ENCODE data around the gene SMAD6. TPM values are rescaled to one million over a fixed set of nuclear protein-coding genes. Genes with fewer than 3 reads are reported as not detected.
A peak's percentile ranks its signal among the peaks of the same experiment; 100 is the strongest.

SMAD6 gene
- total and polyA plus RNA-seq, 2 donors (not counting 1 experiment from before 2014, with no cell fraction given) = 0.03 to 0.37 TPM

GRCh38 chr15:66702787-66703539 lies 927 bp downstream of the SMAD6 start:
- ATAC-seq (ENCODE audit: low read depth) (no peak), DNase-seq (peak; percentile 68)
- intact Hi-C loops (cut with micrococcal nuclease) = loop anchor here (5.0 to 10.0 kb wide), 4 partner anchors 86 to 1142 kb away; partner anchors contain the start of gene RNU6-1
- H3K27ac ChIP-seq (ENCODE audit: low read length in 2 of 2) = no peak overlapping the region
- H3K9ac ChIP-seq (ENCODE audit: low read length) = peak overlapping the region; percentile 68
- CTCF ChIA-PET = interaction anchor here (1.0 to 2.8 kb wide), 3 partner anchors 8 to 148 kb away, joined by 3 to 11 read pairs (median 6); no protein-coding TSS in a partner anchor
- Mint-ChIP-seq H3K27me3 (peaks cover 17% of the 10 kb centered on the region), H3K9me3 (ENCODE audit: insufficient read depth) (no peaks in the 10 kb centered on the region), H3K4me1 (peaks cover 19% of the 10 kb centered on the region), H3K4me3 (peak overlapping the region; percentile 94), H3K27ac (no peak overlapping the region)
- peak overlapping the region; percentile 21 to 80 (median 77) for H3K4me3 ChIP-seq (ENCODE audit: control extremely low read depth in 1 of 5, extremely low read depth in 1 of 5, insufficient read depth in 1 of 5, low read depth in 2 of 5, low read length in 4 of 5)
- peaks cover 0 to 40% (median 7%) of the 10 kb centered on the region in 4 experiments for H3K27me3 ChIP-seq (replicated peaks in 1 of 4; ENCODE audit: control extremely low read depth in 1 of 4, control insufficient read depth in 3 of 4, insufficient read depth in 4 of 4, low read length in 3 of 4)
- peak overlapping the region; percentile 99 for H3K4me2 ChIP-seq (replicated peaks; ENCODE audit: low read depth, low read length, poor library complexity, severe bottlenecking)
- peaks cover 17 to 27% of the 10 kb centered on the region in 2 donors for H3K4me1 ChIP-seq (ENCODE audit: control insufficient read depth in 2 of 2, insufficient read depth in 2 of 2, low read length in 2 of 2)
- H3K9me3 ChIP-seq (ENCODE audit: control extremely low read depth in 1 of 3, control insufficient read depth in 2 of 3, insufficient read depth in 1 of 3, low read length in 2 of 3) = no peaks in the 10 kb centered on the region
- TF ChIP-seq EZH2 (IDR thresholded peaks at IDR 0.05; ENCODE audit: borderline replicate concordance, insufficient read depth, low read depth, low read length, poor library complexity, severe bottlenecking) (peak; percentile 63), CTCF (IDR thresholded peaks at IDR 0.05) (no peak)
- H3K79me2 ChIP-seq (ENCODE audit: control insufficient read depth, insufficient read depth, low read length) = no peaks in the 10 kb centered on the region
- no peaks in the 10 kb centered on the region for H3K36me3 ChIP-seq (replicated peaks in 1 of 2; ENCODE audit: control extremely low read depth in 1 of 2, control insufficient read depth in 1 of 2, extremely low read depth in 1 of 2, insufficient read depth in 2 of 2, low read length in 1 of 2)
- H2AFZ ChIP-seq (ENCODE audit: insufficient read depth, low read depth, low read length, poor library complexity, severe bottlenecking) = peak overlapping the region; percentile 66
- no peaks in the 10 kb centered on the region for H4K20me1 ChIP-seq (ENCODE audit: control insufficient read depth, insufficient read depth, low read length, poor library complexity, severe bottlenecking)
- 1% methylated on average over 94 of the region's 95 CpGs for WGBS (ENCODE audit: insufficient coverage)
- POLR2A ChIA-PET = interaction anchor here (1.0 to 1.6 kb wide), 3 partner anchors 9 to 450 kb away, joined by 3 to 4 read pairs (median 3); no protein-coding TSS in a partner anchor
